ENCODE measurements around the gene UCP2. TPM values are rescaled to one million over a fixed set of nuclear protein-coding genes. Genes with fewer than 3 reads are reported as not detected.
A peak's percentile ranks its signal among the peaks of the same experiment; 100 is the strongest.

UCP2 gene
- total RNA-seq, 1 donor from 2014 or later, result 12.8 TPM

GRCh38 chr11:73965076-73965763 lies 17.4 kb downstream of the UCP2 start:
- no peak for DNase-seq (ENCODE audit: low spot score)
- Mint-ChIP-seq H3K27me3 (ENCODE audit: unreplicated experiment) (peaks cover 6% of the 10 kb centered on the region), H3K27ac (ENCODE audit: unreplicated experiment) (no peak overlapping the region), H3K4me3 (ENCODE audit: unreplicated experiment) (no peak overlapping the region), H3K4me1 (ENCODE audit: unreplicated experiment) (no peaks in the 10 kb centered on the region), H3K9me3 (ENCODE audit: unreplicated experiment) (no peaks in the 10 kb centered on the region), H3K36me3 (ENCODE audit: low read depth, unreplicated experiment) (no peaks in the 10 kb centered on the region)
- TF ChIP-seq, protein P1, sequence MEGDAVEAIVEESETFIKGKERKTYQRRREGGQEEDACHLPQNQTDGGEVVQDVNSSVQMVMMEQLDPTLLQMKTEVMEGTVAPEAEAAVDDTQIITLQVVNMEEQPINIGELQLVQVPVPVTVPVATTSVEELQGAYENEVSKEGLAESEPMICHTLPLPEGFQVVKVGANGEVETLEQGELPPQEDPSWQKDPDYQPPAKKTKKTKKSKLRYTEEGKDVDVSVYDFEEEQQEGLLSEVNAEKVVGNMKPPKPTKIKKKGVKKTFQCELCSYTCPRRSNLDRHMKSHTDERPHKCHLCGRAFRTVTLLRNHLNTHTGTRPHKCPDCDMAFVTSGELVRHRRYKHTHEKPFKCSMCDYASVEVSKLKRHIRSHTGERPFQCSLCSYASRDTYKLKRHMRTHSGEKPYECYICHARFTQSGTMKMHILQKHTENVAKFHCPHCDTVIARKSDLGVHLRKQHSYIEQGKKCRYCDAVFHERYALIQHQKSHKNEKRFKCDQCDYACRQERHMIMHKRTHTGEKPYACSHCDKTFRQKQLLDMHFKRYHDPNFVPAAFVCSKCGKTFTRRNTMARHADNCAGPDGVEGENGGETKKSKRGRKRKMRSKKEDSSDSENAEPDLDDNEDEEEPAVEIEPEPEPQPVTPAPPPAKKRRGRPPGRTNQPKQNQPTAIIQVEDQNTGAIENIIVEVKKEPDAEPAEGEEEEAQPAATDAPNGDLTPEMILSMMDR (IDR thresholded peaks at IDR 0.05; ENCODE audit: unreplicated experiment), result no peak

GRCh38 chr11:73963861-73964260 lies 18.8 kb downstream of the UCP2 start:
- peak overlapping the region; percentile 67 for H3K27ac Mint-ChIP-seq (ENCODE audit: unreplicated experiment)
- TF ChIP-seq, protein P1 (IDR thresholded peaks at IDR 0.05; ENCODE audit: unreplicated experiment), result no peak
- DNase-seq (ENCODE audit: low spot score), result no peak
- no peaks in the 10 kb centered on the region for H3K4me1 Mint-ChIP-seq (ENCODE audit: unreplicated experiment)
- H3K27me3 Mint-ChIP-seq (ENCODE audit: unreplicated experiment), result peaks cover 5% of the 10 kb centered on the region
- H3K36me3 Mint-ChIP-seq (ENCODE audit: low read depth, unreplicated experiment), result no peaks in the 10 kb centered on the region
- H3K4me3 Mint-ChIP-seq (ENCODE audit: unreplicated experiment), result no peak overlapping the region
- H3K9me3 Mint-ChIP-seq (ENCODE audit: unreplicated experiment), result no peaks in the 10 kb centered on the region

DNA sequence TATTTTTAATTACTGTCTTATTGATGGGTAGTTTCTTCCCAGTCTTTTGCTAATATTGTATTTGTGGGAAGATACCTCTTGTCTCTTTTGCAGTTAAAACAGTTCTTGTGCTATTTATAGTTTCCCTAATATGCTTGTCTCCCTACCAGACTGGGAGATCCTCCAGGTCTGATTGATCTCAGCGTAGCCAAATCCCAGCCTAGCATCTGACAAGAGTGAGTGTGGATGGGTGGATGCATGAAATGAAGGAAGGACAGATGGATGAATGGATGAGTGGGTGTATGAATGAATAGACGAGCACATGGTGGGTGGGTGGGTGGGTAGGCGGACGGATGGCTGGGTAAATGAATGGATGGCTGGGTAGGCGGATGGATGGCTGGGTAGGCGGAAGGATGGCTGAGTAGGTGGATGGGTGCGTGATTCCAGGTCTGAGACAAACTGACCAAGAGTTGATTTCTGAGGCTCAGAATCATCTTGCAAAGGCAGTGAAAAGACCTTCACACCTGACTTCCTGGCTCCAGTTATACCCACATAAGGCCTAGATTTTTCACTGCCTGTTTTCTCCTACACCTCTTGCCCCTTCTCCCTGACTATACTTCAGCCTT lies 20.4 kb downstream of the UCP2 start:
- H3K4me1 Mint-ChIP-seq (ENCODE audit: unreplicated experiment), result no peaks in the 10 kb centered on the region
- H3K4me3 Mint-ChIP-seq (ENCODE audit: unreplicated experiment), result no peak overlapping the region
- H3K36me3 Mint-ChIP-seq (ENCODE audit: low read depth, unreplicated experiment), result no peaks in the 10 kb centered on the region
- H3K27me3 Mint-ChIP-seq (ENCODE audit: unreplicated experiment), result peaks cover 5% of the 10 kb centered on the region
- no peak for DNase-seq (ENCODE audit: low spot score)
- TF ChIP-seq, protein P1 (IDR thresholded peaks at IDR 0.05; ENCODE audit: unreplicated experiment), result no peak
- no peak overlapping the region for H3K27ac Mint-ChIP-seq (ENCODE audit: unreplicated experiment)
- H3K9me3 Mint-ChIP-seq (ENCODE audit: unreplicated experiment), result no peaks in the 10 kb centered on the region

- no peaks in the 10 kb centered on the region for H3K36me3 Mint-ChIP-seq (ENCODE audit: low read depth, unreplicated experiment)
- H3K4me3 Mint-ChIP-seq (ENCODE audit: unreplicated experiment), result no peak overlapping the region
- TF ChIP-seq, protein P1 (IDR thresholded peaks at IDR 0.05; ENCODE audit: unreplicated experiment), result no peak
- H3K27ac Mint-ChIP-seq (ENCODE audit: unreplicated experiment), result no peak overlapping the region
- no peaks in the 10 kb centered on the region for H3K4me1 Mint-ChIP-seq (ENCODE audit: unreplicated experiment)
- H3K9me3 Mint-ChIP-seq (ENCODE audit: unreplicated experiment), result no peaks in the 10 kb centered on the region
- DNase-seq (ENCODE audit: low spot score), result no peak
- peaks cover 8% of the 10 kb centered on the region for H3K27me3 Mint-ChIP-seq (ENCODE audit: unreplicated experiment)
Observed at GRCh38 chr11:73961321-73961720, 21.3 kb downstream of the UCP2 start.

GRCh38 chr11:73958521-73959141 lies 24.0 kb downstream of the UCP2 start:
- no peak for DNase-seq (ENCODE audit: low spot score)

More at GRCh38 chr11:73958521-73959141, 24.0 kb downstream of the UCP2 start:
- H3K4me1 Mint-ChIP-seq (ENCODE audit: unreplicated experiment), result peaks cover 3% of the 10 kb centered on the region
- TF ChIP-seq, protein P1 (IDR thresholded peaks at IDR 0.05; ENCODE audit: unreplicated experiment), result no peak
- no peaks in the 10 kb centered on the region for H3K36me3 Mint-ChIP-seq (ENCODE audit: low read depth, unreplicated experiment)
- H3K27me3 Mint-ChIP-seq (ENCODE audit: unreplicated experiment), result peaks cover 5% of the 10 kb centered on the region
- no peaks in the 10 kb centered on the region for H3K9me3 Mint-ChIP-seq (ENCODE audit: unreplicated experiment)
- H3K4me3 Mint-ChIP-seq (ENCODE audit: unreplicated experiment), result no peak overlapping the region
- no peak overlapping the region for H3K27ac Mint-ChIP-seq (ENCODE audit: unreplicated experiment)
